Measurements from ENCODE around the gene CEP131.

DNA sequence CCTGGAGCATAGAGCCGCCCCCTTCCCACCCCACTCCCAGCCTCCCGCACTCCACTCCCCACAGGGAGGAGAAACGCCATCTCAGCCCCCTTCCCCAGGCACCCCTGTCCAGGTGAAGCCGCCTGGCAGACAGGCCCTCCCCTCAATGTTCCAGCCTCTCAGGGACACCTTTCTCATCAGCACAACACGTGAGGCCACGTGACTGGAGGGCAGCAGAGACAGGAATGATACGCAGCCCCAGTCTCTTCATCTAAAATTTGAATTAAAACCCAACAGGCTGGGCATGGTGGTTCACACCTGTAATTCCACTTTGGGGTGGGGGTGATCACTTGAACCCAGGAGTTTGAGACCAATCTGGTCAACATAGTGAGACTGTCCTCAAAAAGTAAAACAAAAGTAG, 36.6 kb downstream of the CEP131 start:
- TF ChIP-seq, protein P1, sequence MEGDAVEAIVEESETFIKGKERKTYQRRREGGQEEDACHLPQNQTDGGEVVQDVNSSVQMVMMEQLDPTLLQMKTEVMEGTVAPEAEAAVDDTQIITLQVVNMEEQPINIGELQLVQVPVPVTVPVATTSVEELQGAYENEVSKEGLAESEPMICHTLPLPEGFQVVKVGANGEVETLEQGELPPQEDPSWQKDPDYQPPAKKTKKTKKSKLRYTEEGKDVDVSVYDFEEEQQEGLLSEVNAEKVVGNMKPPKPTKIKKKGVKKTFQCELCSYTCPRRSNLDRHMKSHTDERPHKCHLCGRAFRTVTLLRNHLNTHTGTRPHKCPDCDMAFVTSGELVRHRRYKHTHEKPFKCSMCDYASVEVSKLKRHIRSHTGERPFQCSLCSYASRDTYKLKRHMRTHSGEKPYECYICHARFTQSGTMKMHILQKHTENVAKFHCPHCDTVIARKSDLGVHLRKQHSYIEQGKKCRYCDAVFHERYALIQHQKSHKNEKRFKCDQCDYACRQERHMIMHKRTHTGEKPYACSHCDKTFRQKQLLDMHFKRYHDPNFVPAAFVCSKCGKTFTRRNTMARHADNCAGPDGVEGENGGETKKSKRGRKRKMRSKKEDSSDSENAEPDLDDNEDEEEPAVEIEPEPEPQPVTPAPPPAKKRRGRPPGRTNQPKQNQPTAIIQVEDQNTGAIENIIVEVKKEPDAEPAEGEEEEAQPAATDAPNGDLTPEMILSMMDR (IDR thresholded peaks at IDR 0.05; ENCODE audit: control extremely low read depth in 1 of 3, insufficient read depth in 1 of 3, low read depth in 1 of 3, low read length in 3 of 3) = no peak
- TF ChIP-seq POLR2A (IDR thresholded peaks at IDR 0.05; ENCODE audit: control extremely low read depth in 1 of 2, low read depth in 2 of 2, low read length in 2 of 2) (no peak), BCL11A (IDR thresholded peaks at IDR 0.05; ENCODE audit: low read depth in 2 of 2, low read length in 2 of 2) (no peak), EP300 (IDR thresholded peaks at IDR 0.05; ENCODE audit: borderline replicate concordance in 1 of 2, low read depth in 2 of 2, low read length in 2 of 2) (no peak), RNF2 (IDR thresholded peaks at IDR 0.05; ENCODE audit: borderline replicate concordance, low read depth, low read length, missing control alignments, poor library complexity, severe bottlenecking) (no peak)

All from H1 (cell line).